Spleen (tissue), 11 donors: ENCODE results near the gene MKX. TPM values are rescaled to one million over a fixed set of nuclear protein-coding genes. Genes with fewer than 3 reads are reported as not detected.
A peak's percentile ranks its signal among the peaks of the same experiment; 100 is the strongest.

Experiments used
- DNase-seq: peaks from one replicate; pipeline ENCODE4 v3.0.0-alpha.2; 2020
- H3K27ac ChIP-seq, 8 donors: fragments of 200-600 bp; sonication (generic) in 7 of 8; 1 replicate in 4 of 8; 2 replicates in 4 of 8; pipeline versions ENCODE4 v1.5.0 to v1.8.0; 2016 to 2021; ENCODE audit warnings: inconsistent platforms in 4 of 8, mild to moderate bottlenecking in 4 of 8, moderate library complexity in 1 of 8
- H3K27me3 ChIP-seq, 7 donors: fragments of 200-600 bp; sonication (generic) in 6 of 7; replicated peaks in 1 of 7; 1 replicate in 4 of 7; 2 replicates in 3 of 7; pipeline versions ENCODE4 v1.5.0 to v1.8.0; 2016 to 2021; ENCODE audit warnings: inconsistent platforms in 3 of 7, mild to moderate bottlenecking in 1 of 7
- H3K36me3 ChIP-seq, 6 donors: fragments of 200-600 bp; sonication (generic) in 5 of 6; 1 replicate in 4 of 6; 2 replicates in 2 of 6; pipeline versions ENCODE4 v1.5.0 to v1.8.0; 2016 to 2021; ENCODE audit warnings: inconsistent platforms in 2 of 6
- H3K4me1 ChIP-seq, 6 donors: fragments of 200-600 bp; sonication (generic) in 5 of 6; 1 replicate in 3 of 6; 2 replicates in 3 of 6; pipeline versions ENCODE4 v1.5.0 to v1.8.0; 2016 to 2021; ENCODE audit warnings: inconsistent platforms in 3 of 6
- H3K4me3 ChIP-seq, 8 donors: fragments of 200-600 bp; sonication (generic) in 7 of 8; 1 replicate in 4 of 8; 2 replicates in 4 of 8; pipeline versions ENCODE4 v1.5.0 to v1.8.0; 2016 to 2021; ENCODE audit warnings: inconsistent platforms in 4 of 8, mild to moderate bottlenecking in 4 of 8, moderate library complexity in 2 of 8
- H3K9me3 ChIP-seq, 8 donors: fragments of 200-600 bp; sonication (generic) in 7 of 8; 1 replicate in 4 of 8; 2 replicates in 4 of 8; pipeline versions ENCODE4 v1.5.0 to v1.8.0; 2016 to 2021; ENCODE audit warnings: inconsistent platforms in 4 of 8
- CTCF ChIP-seq, 11 experiments: fragments of 200-600 bp in 7 of 11; fragments of 450-650 bp in 4 of 11; sonication (generic) in 4 of 11; IDR thresholded peaks in 8 of 11; conservative IDR thresholded peaks in 3 of 11; 1 replicate in 7 of 11; 2 replicates in 4 of 11; pipeline versions ENCODE4 v1.4.0 to v1.8.0; 2016 to 2021; ENCODE audit warnings: antibody characterized with exemption in 11 of 11, inconsistent platforms in 4 of 11, mild to moderate bottlenecking in 1 of 11
- POLR2A ChIP-seq, 3 donors: fragments of 450-650 bp; IDR thresholded peaks; one replicate each; pipeline ENCODE4 v1.5.1; 2017; ENCODE audit warnings: antibody characterized with exemption in 3 of 3, mild to moderate bottlenecking in 1 of 3
- POLR2AphosphoS5 ChIP-seq, 3 donors: sonication (generic); formaldehyde crosslinking; IDR thresholded peaks; one replicate each; pipeline ENCODE4 v1.5.1; 2017; ENCODE audit warnings: antibody characterized with exemption in 3 of 3
- WGBS, 5 donors: extraction: QIAGEN DNeasy Blood & Tissue Kit in 3 of 5; methylation state at CpG; one replicate each; pipeline versions ENCODE4 v1.1.5 to v1.1.7; 2013 to 2018; 5-methylcytosine and 5-hydroxymethylcytosine counted together
- intact Hi-C: fragments of 100-400 bp; cut with DNase I; formaldehyde crosslinking; loops from one replicate; pipeline ENCODE4 v1.15.0; 2023; ENCODE audit warnings: low total_unique reads
- polyA plus RNA-seq, 3 donors: library from polyadenylated mRNA; stranded (reverse); fragments of 200-250 nt; gene quantifications; one replicate each; pipeline ENCODE4 v1.2.1, GENCODE V29; 2013
- total RNA-seq, 7 donors: library from RNA; depleted of rRNA in 3 of 7; stranded (reverse); fragments of >200 nt in 3 of 7; fragmentation: NEBNext Ultra II Directional in 4 of 7; extraction: Animal tissue kit (Norgen Biotek cat#: 25700) in 4 of 7; gene quantifications; one replicate each; pipeline versions ENCODE4 v1.1.0 to v1.2.1, GENCODE V29; 2016 to 2021
- donor health status: healthy with polysubstance abuse.
- donor health status: DM: no; HTN: no; CAD: no; lungs with moderate emphysema.
- donor health status: DM: no; HTN: no; CAD: no.
- donor health status: Bipolar disorder and iron deficiency.
- donor health status: healthy.
- donor health status: DM: no; HTN: no; CAD: no.
- donor health status: DM: yes; HTN: yes; CAD: no.

MKX gene
- total and polyA plus RNA-seq, 10 donors, result 0.07 to 0.34 (median 0.16) TPM; not detected in 3

DNA sequence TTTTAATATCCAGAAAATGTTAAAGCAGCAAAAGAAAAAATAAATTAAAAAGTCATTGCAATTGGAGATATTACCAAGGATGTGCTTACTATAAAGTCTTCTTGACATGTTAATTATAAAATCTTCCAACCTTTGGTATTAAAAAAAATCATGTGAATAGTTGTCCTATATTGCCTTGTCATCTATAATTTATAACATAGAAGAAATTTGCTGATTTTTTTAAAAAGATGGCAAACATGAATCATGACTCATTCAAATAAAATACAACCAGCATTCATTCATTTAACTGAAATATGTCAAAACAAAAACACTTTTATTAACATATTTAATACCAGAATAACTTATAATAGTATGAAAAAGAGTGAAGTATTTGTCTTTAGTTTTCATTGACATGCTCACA is 72.6 kb downstream of the MKX start:
- Histone ChIP-seq H3K9me3 (no peaks in the 10 kb centered on the region), H3K27me3 (no peaks in the 10 kb centered on the region), H3K27ac (no peak overlapping the region), H3K4me1 (no peaks in the 10 kb centered on the region), H3K36me3 (no peaks in the 10 kb centered on the region), H3K4me3 (no peak overlapping the region)
- intact Hi-C loops, result no loop called here
- TF ChIP-seq POLR2AphosphoS5 (IDR thresholded peaks at IDR 0.05), result no peak
- no peak for TF ChIP-seq POLR2A (IDR thresholded peaks at IDR 0.05)
- TF ChIP-seq CTCF (IDR thresholded peaks at IDR 0.05 in 8 of 11, conservative IDR thresholded peaks at IDR 0.05 in 3 of 11), result no peak
- no peak for DNase-seq

- H3K4me1 ChIP-seq, result no peaks in the 10 kb centered on the region
- TF ChIP-seq POLR2AphosphoS5 (IDR thresholded peaks at IDR 0.05) (no peak), CTCF (IDR thresholded peaks at IDR 0.05 in 8 of 11, conservative IDR thresholded peaks at IDR 0.05 in 3 of 11) (no peak), POLR2A (IDR thresholded peaks at IDR 0.05) (no peak)
- 72 to 89% (median 82%) methylated on average over 4 of the region's 4 CpGs for WGBS, 5 donors
- no peak for DNase-seq
- no peak overlapping the region for H3K4me3 ChIP-seq
- intact Hi-C loops, result no loop called here
- H3K36me3 ChIP-seq, result no peaks in the 10 kb centered on the region
- no peak overlapping the region for H3K27ac ChIP-seq
- H3K9me3 ChIP-seq, result no peaks in the 10 kb centered on the region
- no peaks in the 10 kb centered on the region for H3K27me3 ChIP-seq
Observed at GRCh38 chr10:27671821-27672220, 73.8 kb downstream of the MKX start.

- DNase-seq, result no peak
- WGBS, 5 donors, result 60 to 79% (median 74%) methylated on average over 5 of the region's 5 CpGs
- Histone ChIP-seq H3K9me3 (no peaks in the 10 kb centered on the region), H3K4me1 (peaks cover 0 to 28% (median 4%) of the 10 kb centered on the region in 6 donors), H3K27ac (peak overlapping the region in 2 of 8 donors; percentile 10 to 52), H3K36me3 (no peaks in the 10 kb centered on the region), H3K4me3 (no peak overlapping the region), H3K27me3 (peaks cover 0 to 24% (median 0%) of the 10 kb centered on the region in 7 donors)
- TF ChIP-seq POLR2A (IDR thresholded peaks at IDR 0.05) (no peak), CTCF (IDR thresholded peaks at IDR 0.05 in 8 of 11, conservative IDR thresholded peaks at IDR 0.05 in 3 of 11) (no peak), POLR2AphosphoS5 (IDR thresholded peaks at IDR 0.05) (no peak)
- intact Hi-C loops, result no loop called here
Observed at GRCh38 chr10:27664461-27664860, 81.2 kb downstream of the MKX start.

DNA sequence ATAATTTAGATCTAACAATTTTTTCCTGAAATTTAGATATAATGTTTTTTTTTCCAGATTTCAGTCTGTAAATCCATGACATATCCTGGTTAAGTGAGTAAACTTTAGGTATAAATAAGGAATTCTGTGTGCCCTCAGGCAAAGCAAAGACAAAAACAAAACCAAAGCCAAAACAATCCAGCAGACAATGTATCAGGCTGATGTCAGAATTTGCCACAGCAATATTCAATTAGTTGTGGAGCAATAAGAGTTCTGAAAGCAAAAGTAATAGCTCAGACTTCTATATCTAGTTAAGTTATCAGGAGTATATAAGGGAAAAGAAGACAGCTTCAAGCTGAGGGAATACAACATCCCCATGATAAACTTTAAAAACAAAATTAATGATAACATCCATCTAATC is 82.0 kb downstream of the MKX start:
- H3K27me3 ChIP-seq, result peaks cover 0 to 25% (median 0%) of the 10 kb centered on the region in 7 donors
- no peaks in the 10 kb centered on the region for H3K9me3 ChIP-seq
- peaks cover 0 to 28% (median 4%) of the 10 kb centered on the region in 6 donors for H3K4me1 ChIP-seq
- no peaks in the 10 kb centered on the region for H3K36me3 ChIP-seq
- intact Hi-C loops, result no loop called here
- DNase-seq, result no peak
- H3K27ac ChIP-seq, result peak overlapping the region in 2 of 8 donors; percentile 10 to 52
- no peak for TF ChIP-seq CTCF (IDR thresholded peaks at IDR 0.05 in 8 of 11, conservative IDR thresholded peaks at IDR 0.05 in 3 of 11)
- no peak for TF ChIP-seq POLR2AphosphoS5 (IDR thresholded peaks at IDR 0.05)
- no peak for TF ChIP-seq POLR2A (IDR thresholded peaks at IDR 0.05)
- H3K4me3 ChIP-seq, result no peak overlapping the region
